HepG2 (cell line): ENCODE data around the gene THSD1. TPM values are rescaled to one million over a fixed set of nuclear protein-coding genes. Genes with fewer than 3 reads are reported as not detected.

Experiments used
- BORCS8-MEF2B ChIP-seq: sonication (generic); formaldehyde crosslinking; IDR thresholded peaks from 2 replicates; pipeline ENCODE4 v1.8.0; 2022; ENCODE audit warnings: mild to moderate bottlenecking, missing genetic modification reagents
- CCAR2 ChIP-seq: fragments of 200-400 bp; formaldehyde crosslinking; optimal IDR thresholded peaks from 2 replicates; pipeline ENCODE3; 2018; ENCODE audit warnings: low read depth, mild to moderate bottlenecking, low read length, moderate library complexity
- EP300 ChIP-seq, 3 experiments: sonication (generic) in 1 of 3; formaldehyde crosslinking in 1 of 3; IDR thresholded peaks; 2 replicates each; pipeline versions ENCODE4 v1.5.1 to v1.6.1; 2011 to 2020; ENCODE audit warnings: low read depth in 2 of 3, low read length in 2 of 3, borderline replicate concordance in 1 of 3, improper control_type of control experiment in 1 of 3, mild to moderate bottlenecking in 1 of 3, missing genetic modification reagents in 1 of 3, moderate library complexity in 1 of 3
- KAT7 ChIP-seq: IDR thresholded peaks from 2 replicates; pipeline ENCODE4 v1.6.1; 2018; ENCODE audit warnings: borderline replicate concordance, missing compliant biosample characterization
- LCORL ChIP-seq, 2 experiments: fragments of 450-650 bp in 1 of 2; sonication (generic) in 1 of 2; formaldehyde crosslinking in 1 of 2; IDR thresholded peaks; 2 replicates each; pipeline versions ENCODE4 v1.5.0 to v1.6.1; 2017 to 2020; ENCODE audit warnings: antibody characterized with exemption in 1 of 2, missing genetic modification reagents in 1 of 2
- MYNN ChIP-seq: sonication (generic); formaldehyde crosslinking; IDR thresholded peaks from 2 replicates; pipeline ENCODE4 v1.4.0; 2020; ENCODE audit warnings: mild to moderate bottlenecking, low read depth, missing genetic modification reagents
- NR1H2 ChIP-seq: sonication (generic); formaldehyde crosslinking; IDR thresholded peaks from 2 replicates; pipeline ENCODE4 v1.8.1; 2022; ENCODE audit warnings: low read depth, missing genetic modification reagents, borderline replicate concordance
- PAF1 ChIP-seq: IDR thresholded peaks from 2 replicates; pipeline ENCODE4 v1.6.1; 2016; ENCODE audit warnings: missing genetic modification reagents, missing compliant biosample characterization
- RERE ChIP-seq: IDR thresholded peaks from 2 replicates; pipeline ENCODE4 v1.6.1; 2016; ENCODE audit warnings: low read depth, missing genetic modification reagents, missing compliant biosample characterization
- RFXAP ChIP-seq: sonication (generic); formaldehyde crosslinking; IDR thresholded peaks from 2 replicates; pipeline ENCODE4 v1.4.0; 2020; ENCODE audit warnings: missing genetic modification reagents, borderline replicate concordance
- ZBTB4 ChIP-seq: sonication (generic); formaldehyde crosslinking; IDR thresholded peaks from 2 replicates; pipeline ENCODE4 v1.4.0; 2020; ENCODE audit warnings: missing genetic modification reagents, mild to moderate bottlenecking, borderline replicate concordance
- ZNF569 ChIP-seq: sonication (generic); formaldehyde crosslinking; IDR thresholded peaks from 2 replicates; pipeline ENCODE4 v1.5.0; 2020; ENCODE audit warnings: mild to moderate bottlenecking, missing genetic modification reagents, moderate library complexity, borderline replicate concordance
- ZNF788 ChIP-seq: sonication (generic); formaldehyde crosslinking; IDR thresholded peaks from 2 replicates; pipeline ENCODE4 v1.5.0; 2020; ENCODE audit warnings: mild to moderate bottlenecking, missing genetic modification reagents, borderline replicate concordance
- polyA plus RNA-seq, 8 experiments: library from polyadenylated mRNA; depleted of rRNA in 3 of 8; stranded (reverse) in 7 of 8; unstranded in 1 of 8; fragments of >200 nt; fragmentation: Illumina TruSeq in 4 of 8; extraction: Trizol in 4 of 8; gene quantifications; 2 replicates each; pipeline versions ENCODE4 v1.2.1 to v1.2.3, GENCODE V29; 2011 to 2016; ENCODE audit warnings: low read depth in 4 of 8, missing spikeins in 1 of 8, mixed read lengths in 1 of 8; ENCODE audit not compliant: insufficient read depth in 1 of 8
- total RNA-seq, 5 experiments: library from RNA; depleted of rRNA; stranded (reverse); fragments of >200 nt; fragmentation: Illumina TruSeq; extraction: Trizol; gene quantifications; 2 replicates each; pipeline ENCODE4 v1.2.3, GENCODE V29; 2016; ENCODE audit warnings: low read depth in 1 of 5

THSD1 gene
- total and polyA plus RNA-seq, 2 of the 13 experiments (the other 11 are each of a cell fraction or from before 2014, with no cell fraction given), result 0.11 to 0.15 TPM

- TF ChIP-seq EP300 (IDR thresholded peaks at IDR 0.05; ENCODE audit: low read depth in 2 of 2, low read length in 2 of 2) (peak in 1 of 2 experiments; percentile 52; a peak in 1 of 4 replicates), EP300 (CRISPR knock-in tag; IDR thresholded peaks at IDR 0.05; ENCODE audit: borderline replicate concordance) (no peak), RERE (CRISPR knock-in tag) (no peak), BORCS8-MEF2B (peak; percentile 78; the same call in 1 of the 2 replicates), ZNF569 (CRISPR knock-in tag) (no peak), NR1H2 (CRISPR knock-in tag) (no peak), PAF1 (CRISPR knock-in tag) (no peak), ZBTB4 (CRISPR knock-in tag) (no peak), CCAR2 (no peak), LCORL (IDR thresholded peaks at IDR 0.05) (no peak), LCORL (CRISPR knock-in tag; IDR thresholded peaks at IDR 0.05) (0 out of 2 replicates have a peak, but pooled peaks have one; percentile 26), KAT7 (CRISPR knock-in tag) (no peak), MYNN (no peak), RFXAP (CRISPR knock-in tag) (peak; percentile 99), ZNF788 (CRISPR knock-in tag) (0 out of 2 replicates have a peak, but pooled peaks have one; percentile 58)
These were observed 49.1 kb upstream of the THSD1 start, which contains the start of gene CKAP2 (continued) for GRCh38 chr13:52454820-52455676.
